H1 (cell line): ENCODE measurements around the gene LRRC26. TPM values are rescaled to one million over a fixed set of nuclear protein-coding genes. Genes with fewer than 3 reads are reported as not detected.

Source experiments
- CTCF ChIA-PET: fragments of 300-600 bp; sonication (Branson Sonifier 250); formaldehyde crosslinking; loops from one replicate; lab custom pipeline; 2021; ENCODE audit not compliant: partially characterized antibody; lab: Charles Lee
- POLR2A ChIA-PET: fragments of 300-600 bp; sonication (Branson Sonifier 250); formaldehyde crosslinking; loops from one replicate; lab custom pipeline; 2021; ENCODE audit warnings: inconsistent platforms; ENCODE audit not compliant: partially characterized antibody; lab: Charles Lee
- DNase-seq, 2 experiments: peaks; one replicate each; pipeline versions ENCODE4 v3.0.0 to v3.0.0-alpha.2; 2010 to 2022; ENCODE audit warnings: low spot score in 2 of 2, low read depth in 1 of 2, mixed read lengths in 1 of 2
- FAIRE-seq: peaks from 2 replicates; lab custom pipeline; 2011; peaks lifted over from hg19 to GRCh38; lab: Jason Lieb, UNC
- H2AFZ ChIP-seq: 2 replicates; pipeline ENCODE4 v1.8.1; 2012; ENCODE audit warnings: low read length, inconsistent platforms
- H2AK5ac ChIP-seq: 2 replicates; pipeline ENCODE4 v1.6.1; 2013; ENCODE audit warnings: low read depth, low read length
- H2BK120ac ChIP-seq: replicated peaks from 2 replicates; pipeline ENCODE3; 2013; ENCODE audit warnings: low read depth, low read length, inconsistent platforms
- H2BK12ac ChIP-seq: 2 replicates; pipeline ENCODE4 v1.6.1; 2013; ENCODE audit warnings: low read depth, low read length
- H2BK15ac ChIP-seq: 2 replicates; pipeline ENCODE4 v1.6.1; 2013; ENCODE audit warnings: low read length
- H2BK20ac ChIP-seq: 2 replicates; pipeline ENCODE4 v1.6.1; 2013; ENCODE audit warnings: low read length
- H2BK5ac ChIP-seq: 2 replicates; pipeline ENCODE4 v1.6.1; 2013; ENCODE audit warnings: low read depth, low read length
- H3K14ac ChIP-seq: 2 replicates; pipeline ENCODE4 v1.6.1; 2013; ENCODE audit warnings: inconsistent platforms; ENCODE audit not compliant: insufficient read length
- H3K18ac ChIP-seq: 2 replicates; pipeline ENCODE4 v1.6.1; 2013; ENCODE audit warnings: low read length; ENCODE audit errors: extremely low read depth
- H3K23ac ChIP-seq: 2 replicates; pipeline ENCODE4 v1.6.1; 2013; ENCODE audit warnings: inconsistent platforms; ENCODE audit not compliant: insufficient read length
- H3K23me2 ChIP-seq: 2 replicates; pipeline ENCODE4 v1.6.1; 2013; ENCODE audit warnings: low read depth, low read length
- H3K27ac ChIP-seq: 2 replicates; pipeline ENCODE4 v1.6.1; 2011; ENCODE audit warnings: low read depth, low read length, inconsistent platforms
- H3K27me3 ChIP-seq, 4 experiments: replicated peaks in 1 of 4; 1 replicate in 1 of 4; 2 replicates in 3 of 4; pipeline versions ENCODE4 v1.6.1 to v1.8.1; 2011 to 2013; ENCODE audit warnings: low read length in 3 of 4, mild to moderate bottlenecking in 3 of 4, inconsistent platforms in 2 of 4, mixed read lengths in 2 of 4, moderate library complexity in 1 of 4; ENCODE audit not compliant: control insufficient read depth in 3 of 4, insufficient read depth in 3 of 4; ENCODE audit errors: extremely low read depth in 1 of 4
- H3K36me3 ChIP-seq, 4 experiments: 2 replicates each; pipeline versions ENCODE4 v1.6.1 to v1.8.1; 2011 to 2013; ENCODE audit warnings: mild to moderate bottlenecking in 4 of 4, low read length in 3 of 4, moderate library complexity in 2 of 4, control low read depth in 1 of 4, inconsistent platforms in 1 of 4; ENCODE audit not compliant: insufficient read depth in 4 of 4, control insufficient read depth in 2 of 4
- H3K4ac ChIP-seq: replicated peaks from 2 replicates; pipeline ENCODE3; 2013; ENCODE audit warnings: low read length, low read depth, mixed read lengths, inconsistent platforms; ENCODE audit not compliant: insufficient read length
- H3K4me1 ChIP-seq, 4 experiments: replicated peaks in 1 of 4; 1 replicate in 1 of 4; 2 replicates in 3 of 4; pipeline versions ENCODE4 v1.6.1 to v1.8.1; 2011 to 2013; ENCODE audit warnings: low read length in 3 of 4, inconsistent platforms in 2 of 4, mixed read lengths in 1 of 4; ENCODE audit not compliant: insufficient read depth in 4 of 4, control insufficient read depth in 3 of 4
- H3K4me2 ChIP-seq, 2 experiments: 2 replicates each; pipeline versions ENCODE4 v1.6.1 to v1.8.1; 2011 to 2013; ENCODE audit warnings: low read depth in 2 of 2, low read length in 2 of 2, control low read depth in 1 of 2, inconsistent platforms in 1 of 2, mild to moderate bottlenecking in 1 of 2; ENCODE audit not compliant: insufficient read depth in 1 of 2
- H3K4me3 ChIP-seq, 4 experiments: fragments of 200-600, 300-600 bp in 1 of 4; sonication (generic), shearing (Covaris generic), sonication (Bioruptor Twin) in 1 of 4; 2 replicates each; pipeline versions ENCODE4 v1.5.1 to v1.8.1; 2011 to 2016; ENCODE audit warnings: low read length in 4 of 4, low read depth in 3 of 4, control low read depth in 2 of 4, inconsistent platforms in 2 of 4, mild to moderate bottlenecking in 2 of 4, mixed read lengths in 1 of 4, moderate library complexity in 1 of 4; ENCODE audit not compliant: insufficient read depth in 2 of 4; ENCODE audit errors: extremely low read depth in 1 of 4
- H3K56ac ChIP-seq: replicated peaks from 2 replicates; pipeline ENCODE3; 2013; ENCODE audit warnings: low read depth, mild to moderate bottlenecking, mixed read lengths, low read length, inconsistent platforms; ENCODE audit not compliant: insufficient read length
- H3K79me1 ChIP-seq: 2 replicates; pipeline ENCODE4 v1.6.1; 2013; ENCODE audit warnings: low read depth, low read length, control low read depth
- H3K79me2 ChIP-seq, 2 experiments: 2 replicates each; pipeline versions ENCODE4 v1.6.1 to v1.8.1; 2012 to 2013; ENCODE audit warnings: low read length in 2 of 2, mild to moderate bottlenecking in 2 of 2, inconsistent platforms in 1 of 2; ENCODE audit not compliant: insufficient read depth in 2 of 2, control insufficient read depth in 1 of 2
- H3K9ac ChIP-seq, 4 experiments: replicated peaks in 1 of 4; 1 replicate in 1 of 4; 2 replicates in 3 of 4; pipeline versions ENCODE4 v1.6.1 to v1.8.1; 2011 to 2013; ENCODE audit warnings: low read depth in 3 of 4, low read length in 3 of 4, control low read depth in 2 of 4, mild to moderate bottlenecking in 2 of 4, moderate library complexity in 2 of 4, inconsistent platforms in 1 of 4; ENCODE audit errors: extremely low read depth in 1 of 4
- H3K9me3 ChIP-seq, 2 experiments: 2 replicates each; pipeline versions ENCODE4 v1.6.1 to v1.8.1; 2012 to 2013; ENCODE audit warnings: mild to moderate bottlenecking in 2 of 2, moderate library complexity in 2 of 2, control low read depth in 1 of 2, inconsistent platforms in 1 of 2, low read depth in 1 of 2, low read length in 1 of 2, mixed read lengths in 1 of 2; ENCODE audit not compliant: insufficient read depth in 2 of 2
- H4K20me1 ChIP-seq, 2 experiments: replicated peaks in 1 of 2; 2 replicates each; pipeline versions ENCODE3 to v1.8.1; 2011 to 2013; ENCODE audit warnings: inconsistent platforms in 2 of 2, low read length in 2 of 2, mild to moderate bottlenecking in 1 of 2; ENCODE audit not compliant: insufficient read depth in 2 of 2, control insufficient read depth in 1 of 2
- H4K5ac ChIP-seq: 2 replicates; pipeline ENCODE4 v1.6.1; 2013; ENCODE audit warnings: low read length, low read depth, mixed read lengths, inconsistent platforms; ENCODE audit not compliant: insufficient read length
- H4K8ac ChIP-seq: 2 replicates; pipeline ENCODE4 v1.8.0; 2013; ENCODE audit warnings: mild to moderate bottlenecking, moderate library complexity, low read length, inconsistent platforms; ENCODE audit not compliant: insufficient read depth; ENCODE audit errors: extremely low read depth
- H4K91ac ChIP-seq: replicated peaks from 2 replicates; pipeline ENCODE3; 2013; ENCODE audit warnings: low read length, mixed read lengths, inconsistent platforms; ENCODE audit not compliant: insufficient read length
- BRCA1 ChIP-seq: IDR thresholded peaks from 2 replicates; pipeline ENCODE4 v1.6.1; 2012; ENCODE audit warnings: low read depth, low read length, improper control_type of control experiment
- CBX5 ChIP-seq: fragments of 300-800, 300-1000 bp; sonication (generic); IDR thresholded peaks from 2 replicates; pipeline ENCODE4 v1.7.1; 2016; ENCODE audit warnings: antibody characterized with exemption, low read length, low read depth
- CBX8 ChIP-seq: fragments of 300-800, 300-1000 bp; sonication (generic); IDR thresholded peaks from 2 replicates; pipeline ENCODE4 v1.7.1; 2016; ENCODE audit warnings: low read depth, low read length, borderline replicate concordance
- EZH2 ChIP-seq: fragments of 200-600 bp; sonication (generic); IDR thresholded peaks from 2 replicates; pipeline ENCODE4 v1.7.1; 2012; ENCODE audit warnings: low read depth, mild to moderate bottlenecking, moderate library complexity, low read length, inconsistent platforms; ENCODE audit not compliant: severe bottlenecking
- KDM4A ChIP-seq: IDR thresholded peaks from one replicate; pipeline ENCODE4 v1.7.1; 2012; ENCODE audit warnings: low read depth, mild to moderate bottlenecking, moderate library complexity, low read length, inconsistent platforms; ENCODE audit not compliant: severe bottlenecking
- POLR2A ChIP-seq, 2 experiments: IDR thresholded peaks; 1 replicate in 1 of 2; 2 replicates in 1 of 2; pipeline ENCODE4 v1.6.1; 2011; ENCODE audit warnings: low read depth in 2 of 2, low read length in 2 of 2, mild to moderate bottlenecking in 2 of 2; ENCODE audit errors: control extremely low read depth in 1 of 2
- POLR2AphosphoS5 ChIP-seq: IDR thresholded peaks from 2 replicates; pipeline ENCODE4 v1.6.1; 2011; ENCODE audit warnings: low read depth, low read length
- RFX5 ChIP-seq: IDR thresholded peaks from 2 replicates; pipeline ENCODE4 v1.6.1; 2011; ENCODE audit warnings: low read depth, low read length, improper control_type of control experiment, borderline replicate concordance
- RNF2 ChIP-seq: fragments of 200-900, 300-1000 bp; sonication (generic); IDR thresholded peaks from 2 replicates; pipeline ENCODE4 v1.7.1; 2016; ENCODE audit warnings: borderline replicate concordance, low read depth, mild to moderate bottlenecking, antibody characterized with exemption, low read length; ENCODE audit not compliant: poor library complexity, severe bottlenecking; ENCODE audit errors: missing control alignments
- SUZ12 ChIP-seq: fragments of 200-600 bp; sonication (generic); IDR thresholded peaks from 2 replicates; pipeline ENCODE4 v1.6.1; 2012; ENCODE audit warnings: mild to moderate bottlenecking, inconsistent platforms, low read length, moderate library complexity, mixed read lengths
- ZNF274 ChIP-seq: IDR thresholded peaks from 2 replicates; pipeline ENCODE4 v1.7.0; 2012; ENCODE audit warnings: low read length, borderline replicate concordance; ENCODE audit errors: extremely low read depth
- WGBS, 2 experiments: shearing (Covaris generic) in 1 of 2; methylation state at CpG; one replicate each; pipeline versions ENCODE4 v1.1.6 to v1.1.7; 2013 to 2015; ENCODE audit warnings: low lambda C conversion rate in 2 of 2, mixed read lengths in 2 of 2, inconsistent platforms in 1 of 2, low coverage in 1 of 2, missing lambda C conversion rate in 1 of 2; ENCODE audit not compliant: insufficient replicate concordance in 2 of 2, insufficient coverage in 1 of 2, insufficient read length in 1 of 2; ENCODE audit errors: extremely low coverage in 1 of 2, missing lambda C conversion rate in 1 of 2; 5-methylcytosine and 5-hydroxymethylcytosine counted together
- polyA plus RNA-seq, 7 experiments: library from polyadenylated mRNA; depleted of rRNA in 3 of 7; stranded (reverse) in 5 of 7; unstranded in 2 of 7; fragments of >200 nt in 5 of 7; fragments of 200-250 nt in 2 of 7; gene quantifications; 1 replicate in 5 of 7; 2 replicates in 1 of 7; 4 replicates in 1 of 7; pipeline versions ENCODE4 v1.2.1 to v1.2.3, GENCODE V29; 2011 to 2013; ENCODE audit warnings: missing spikeins in 2 of 7, mixed read lengths in 2 of 7
- total RNA-seq: library from RNA; stranded (reverse); fragmentation: NEBNext Ultra II Directional; extraction: Animal tissue kit (Norgen Biotek cat#: 25700); gene quantifications from 2 replicates; pipeline ENCODE4 v1.2.1, GENCODE V29; 2021
- TF ChIP-seq, protein P1 (sequence below): IDR thresholded peaks from 2 replicates; pipeline ENCODE4 v1.6.1; 2012; ENCODE audit warnings: low read length, inconsistent platforms

Gene LRRC26
- total and polyA plus RNA-seq, 2 of the 8 experiments (the other 6 are each of a cell fraction or from before 2014, with no cell fraction given), result 0.34 to 0.85 TPM

DNA sequence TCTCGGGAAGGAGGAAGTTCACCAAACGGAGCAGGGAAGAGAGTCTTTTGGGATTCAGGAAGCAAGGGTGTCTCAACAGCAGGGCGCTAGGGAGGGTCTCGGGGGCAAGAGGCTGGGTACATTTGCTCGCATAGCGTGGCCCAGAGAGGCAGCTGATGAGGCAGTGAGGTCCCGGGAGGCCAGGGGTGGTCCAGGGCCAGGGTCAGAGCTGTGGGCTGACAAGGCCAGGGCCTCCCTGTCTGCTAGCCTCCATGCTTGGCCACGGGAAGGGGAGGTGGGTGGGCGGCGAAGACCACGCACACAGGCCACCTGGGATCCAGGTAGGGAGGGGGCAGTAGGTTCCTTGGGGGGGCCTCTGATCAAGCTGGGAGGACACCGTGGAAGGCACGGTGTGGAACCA lies 41.7 kb upstream of the LRRC26 start:
- 84% methylated on average over 12 of the region's 13 CpGs; no CpG with 5 or more reads in 1 of the 2 experiments for WGBS, 2 experiments
- no peak overlapping the region for H4K8ac ChIP-seq
- POLR2A ChIA-PET, result interaction anchor here (0.9 to 69.9 kb wide), 8 partner anchors 8 to 125 kb away, joined by 3 to 1462 read pairs (median 4); partner anchors contain the start of genes CYSRT1, MAN1B1, NELFB and RNF208
- TF ChIP-seq EZH2, result no peak
- no peak for TF ChIP-seq POLR2A (IDR thresholded peaks at IDR 0.05; ENCODE audit: control extremely low read depth in 1 of 2, low read depth in 2 of 2, low read length in 2 of 2)
- no peak for TF ChIP-seq KDM4A
- TF ChIP-seq, protein P1, sequence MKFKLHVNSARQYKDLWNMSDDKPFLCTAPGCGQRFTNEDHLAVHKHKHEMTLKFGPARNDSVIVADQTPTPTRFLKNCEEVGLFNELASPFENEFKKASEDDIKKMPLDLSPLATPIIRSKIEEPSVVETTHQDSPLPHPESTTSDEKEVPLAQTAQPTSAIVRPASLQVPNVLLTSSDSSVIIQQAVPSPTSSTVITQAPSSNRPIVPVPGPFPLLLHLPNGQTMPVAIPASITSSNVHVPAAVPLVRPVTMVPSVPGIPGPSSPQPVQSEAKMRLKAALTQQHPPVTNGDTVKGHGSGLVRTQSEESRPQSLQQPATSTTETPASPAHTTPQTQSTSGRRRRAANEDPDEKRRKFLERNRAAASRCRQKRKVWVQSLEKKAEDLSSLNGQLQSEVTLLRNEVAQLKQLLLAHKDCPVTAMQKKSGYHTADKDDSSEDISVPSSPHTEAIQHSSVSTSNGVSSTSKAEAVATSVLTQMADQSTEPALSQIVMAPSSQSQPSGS, result no peak
- TF ChIP-seq SUZ12, result no peak
- no peak for TF ChIP-seq RFX5
- no peak for TF ChIP-seq CBX8
- TF ChIP-seq ZNF274, result no peak
- TF ChIP-seq BRCA1, result no peak
- no peak for TF ChIP-seq POLR2AphosphoS5
- TF ChIP-seq RNF2, result no peak
- TF ChIP-seq CBX5, result no peak

More for the DNA sequence above, 41.7 kb upstream of the LRRC26 start:
- Histone ChIP-seq H3K36me3 (peaks cover 0 to 22% (median 8%) of the 10 kb centered on the region in 4 experiments; a peak in 7 of 8 replicates), H3K4me2 (no peak overlapping the region), H3K56ac (no peak overlapping the region), H3K14ac (no peak overlapping the region), H3K9me3 (no peaks in the 10 kb centered on the region), H3K18ac (no peak overlapping the region), H3K4ac (no peak overlapping the region), H3K79me1 (peaks cover 6% of the 10 kb centered on the region), H3K4me3 (no peak overlapping the region), H3K9ac (no peak overlapping the region), H3K4me1 (peaks cover 0 to 2% (median 2%) of the 10 kb centered on the region in 4 experiments), H4K20me1 (peaks cover 0 to 15% of the 10 kb centered on the region in 2 experiments), H4K91ac (no peak overlapping the region), H2AK5ac (no peak overlapping the region), H2AFZ (no peak overlapping the region), H3K27me3 (no peaks in the 10 kb centered on the region), H2BK12ac (no peak overlapping the region), H3K79me2 (peaks cover 0 to 11% of the 10 kb centered on the region in 2 experiments; a peak in 2 of 4 replicates), H4K5ac (no peak overlapping the region), H2BK5ac (no peak overlapping the region), H3K23me2 (no peaks in the 10 kb centered on the region; the same call in 1 of the 2 replicates), H2BK20ac (no peak overlapping the region), H2BK120ac (no peak overlapping the region), H2BK15ac (no peak overlapping the region), H3K27ac (no peak overlapping the region), H3K23ac (no peak overlapping the region)
- CTCF ChIA-PET, result interaction anchor here (0.9 to 4.0 kb wide), 6 partner anchors 11 to 141 kb away, joined by 3 to 31 read pairs (median 8); partner anchors contain the start of genes ANAPC2, CYSRT1, RNF208 and RNF224
- DNase-seq (no peak), FAIRE-seq (no peak)
